Measurements from ENCODE around the gene FBXL17. TPM values are rescaled to one million over a fixed set of nuclear protein-coding genes. Genes with fewer than 3 reads are reported as not detected.

FBXL17 gene
- total RNA-seq, 1 experiment from 2014 or later: 3.5 TPM

DNA sequence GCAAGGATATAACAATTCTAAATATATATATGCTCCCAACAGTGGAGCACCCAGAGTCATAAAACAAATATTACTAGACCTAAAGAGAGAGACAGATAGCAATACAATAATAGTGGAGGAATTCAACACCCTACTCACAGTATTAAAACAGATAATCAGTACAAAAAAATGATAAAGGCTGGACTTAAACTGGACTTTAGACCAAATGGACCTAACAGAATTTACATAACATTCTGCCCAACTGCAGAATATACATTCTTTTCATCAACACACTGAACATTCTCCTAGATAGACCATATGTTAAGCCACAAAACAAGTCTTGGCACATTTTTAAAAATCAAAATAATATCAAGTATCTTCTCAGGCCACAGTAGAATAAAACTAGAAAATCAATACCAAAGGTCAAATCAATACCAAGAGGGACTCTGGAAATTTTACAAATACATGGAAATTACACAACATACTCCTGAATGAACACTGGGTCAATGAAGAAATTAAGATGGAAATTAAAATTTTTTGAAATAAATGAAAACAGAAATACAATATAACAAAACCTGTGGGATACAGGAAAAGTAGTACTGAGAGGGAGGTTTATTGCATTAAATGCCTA is 100.8 kb downstream of the FBXL17 start:
- Mint-ChIP-seq H3K4me3 (no peak overlapping the region), H3K27me3 (ENCODE audit: low read depth) (no peaks in the 10 kb centered on the region), H3K4me1 (peaks cover 8% of the 10 kb centered on the region), H3K9me3 (no peaks in the 10 kb centered on the region), H3K36me3 (no peaks in the 10 kb centered on the region), H3K27ac (no peak overlapping the region)
- TF ChIP-seq PRRX2 (CRISPR knock-in tag; IDR thresholded peaks at IDR 0.05): no peak
- TF ChIP-seq CREM (CRISPR knock-in tag; IDR thresholded peaks at IDR 0.05): no peak
- TF ChIP-seq ZNF396 (CRISPR knock-in tag; IDR thresholded peaks at IDR 0.05; ENCODE audit: borderline replicate concordance): no peak
- TF ChIP-seq, protein P1, sequence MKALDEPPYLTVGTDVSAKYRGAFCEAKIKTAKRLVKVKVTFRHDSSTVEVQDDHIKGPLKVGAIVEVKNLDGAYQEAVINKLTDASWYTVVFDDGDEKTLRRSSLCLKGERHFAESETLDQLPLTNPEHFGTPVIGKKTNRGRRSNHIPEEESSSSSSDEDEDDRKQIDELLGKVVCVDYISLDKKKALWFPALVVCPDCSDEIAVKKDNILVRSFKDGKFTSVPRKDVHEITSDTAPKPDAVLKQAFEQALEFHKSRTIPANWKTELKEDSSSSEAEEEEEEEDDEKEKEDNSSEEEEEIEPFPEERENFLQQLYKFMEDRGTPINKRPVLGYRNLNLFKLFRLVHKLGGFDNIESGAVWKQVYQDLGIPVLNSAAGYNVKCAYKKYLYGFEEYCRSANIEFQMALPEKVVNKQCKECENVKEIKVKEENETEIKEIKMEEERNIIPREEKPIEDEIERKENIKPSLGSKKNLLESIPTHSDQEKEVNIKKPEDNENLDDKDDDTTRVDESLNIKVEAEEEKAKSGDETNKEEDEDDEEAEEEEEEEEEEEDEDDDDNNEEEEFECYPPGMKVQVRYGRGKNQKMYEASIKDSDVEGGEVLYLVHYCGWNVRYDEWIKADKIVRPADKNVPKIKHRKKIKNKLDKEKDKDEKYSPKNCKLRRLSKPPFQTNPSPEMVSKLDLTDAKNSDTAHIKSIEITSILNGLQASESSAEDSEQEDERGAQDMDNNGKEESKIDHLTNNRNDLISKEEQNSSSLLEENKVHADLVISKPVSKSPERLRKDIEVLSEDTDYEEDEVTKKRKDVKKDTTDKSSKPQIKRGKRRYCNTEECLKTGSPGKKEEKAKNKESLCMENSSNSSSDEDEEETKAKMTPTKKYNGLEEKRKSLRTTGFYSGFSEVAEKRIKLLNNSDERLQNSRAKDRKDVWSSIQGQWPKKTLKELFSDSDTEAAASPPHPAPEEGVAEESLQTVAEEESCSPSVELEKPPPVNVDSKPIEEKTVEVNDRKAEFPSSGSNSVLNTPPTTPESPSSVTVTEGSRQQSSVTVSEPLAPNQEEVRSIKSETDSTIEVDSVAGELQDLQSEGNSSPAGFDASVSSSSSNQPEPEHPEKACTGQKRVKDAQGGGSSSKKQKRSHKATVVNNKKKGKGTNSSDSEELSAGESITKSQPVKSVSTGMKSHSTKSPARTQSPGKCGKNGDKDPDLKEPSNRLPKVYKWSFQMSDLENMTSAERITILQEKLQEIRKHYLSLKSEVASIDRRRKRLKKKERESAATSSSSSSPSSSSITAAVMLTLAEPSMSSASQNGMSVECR (CRISPR knock-in tag; IDR thresholded peaks at IDR 0.05; ENCODE audit: borderline replicate concordance): no peak
- TF ChIP-seq, protein P2, sequence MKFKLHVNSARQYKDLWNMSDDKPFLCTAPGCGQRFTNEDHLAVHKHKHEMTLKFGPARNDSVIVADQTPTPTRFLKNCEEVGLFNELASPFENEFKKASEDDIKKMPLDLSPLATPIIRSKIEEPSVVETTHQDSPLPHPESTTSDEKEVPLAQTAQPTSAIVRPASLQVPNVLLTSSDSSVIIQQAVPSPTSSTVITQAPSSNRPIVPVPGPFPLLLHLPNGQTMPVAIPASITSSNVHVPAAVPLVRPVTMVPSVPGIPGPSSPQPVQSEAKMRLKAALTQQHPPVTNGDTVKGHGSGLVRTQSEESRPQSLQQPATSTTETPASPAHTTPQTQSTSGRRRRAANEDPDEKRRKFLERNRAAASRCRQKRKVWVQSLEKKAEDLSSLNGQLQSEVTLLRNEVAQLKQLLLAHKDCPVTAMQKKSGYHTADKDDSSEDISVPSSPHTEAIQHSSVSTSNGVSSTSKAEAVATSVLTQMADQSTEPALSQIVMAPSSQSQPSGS (CRISPR knock-in tag; IDR thresholded peaks at IDR 0.05; ENCODE audit: borderline replicate concordance, low read depth): no peak
- no peak for TF ChIP-seq IRF2 (CRISPR knock-in tag; IDR thresholded peaks at IDR 0.05; ENCODE audit: borderline replicate concordance, low read depth)
- no peak for TF ChIP-seq FOXK1 (CRISPR knock-in tag; IDR thresholded peaks at IDR 0.05)
- no peak for TF ChIP-seq MXD4 (CRISPR knock-in tag; IDR thresholded peaks at IDR 0.05; ENCODE audit: borderline replicate concordance)
- TF ChIP-seq ZNF416 (CRISPR knock-in tag; IDR thresholded peaks at IDR 0.05): no peak
- TF ChIP-seq ZNF232 (CRISPR knock-in tag; IDR thresholded peaks at IDR 0.05): no peak
- TF ChIP-seq, protein P3, sequence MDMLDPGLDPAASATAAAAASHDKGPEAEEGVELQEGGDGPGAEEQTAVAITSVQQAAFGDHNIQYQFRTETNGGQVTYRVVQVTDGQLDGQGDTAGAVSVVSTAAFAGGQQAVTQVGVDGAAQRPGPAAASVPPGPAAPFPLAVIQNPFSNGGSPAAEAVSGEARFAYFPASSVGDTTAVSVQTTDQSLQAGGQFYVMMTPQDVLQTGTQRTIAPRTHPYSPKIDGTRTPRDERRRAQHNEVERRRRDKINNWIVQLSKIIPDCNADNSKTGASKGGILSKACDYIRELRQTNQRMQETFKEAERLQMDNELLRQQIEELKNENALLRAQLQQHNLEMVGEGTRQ (CRISPR knock-in tag; IDR thresholded peaks at IDR 0.05): no peak
- no peak for TF ChIP-seq MYBL2 (CRISPR knock-in tag; IDR thresholded peaks at IDR 0.05)
- no peak for TF ChIP-seq CREB1 (CRISPR knock-in tag; IDR thresholded peaks at IDR 0.05)
- TF ChIP-seq, protein P4, sequence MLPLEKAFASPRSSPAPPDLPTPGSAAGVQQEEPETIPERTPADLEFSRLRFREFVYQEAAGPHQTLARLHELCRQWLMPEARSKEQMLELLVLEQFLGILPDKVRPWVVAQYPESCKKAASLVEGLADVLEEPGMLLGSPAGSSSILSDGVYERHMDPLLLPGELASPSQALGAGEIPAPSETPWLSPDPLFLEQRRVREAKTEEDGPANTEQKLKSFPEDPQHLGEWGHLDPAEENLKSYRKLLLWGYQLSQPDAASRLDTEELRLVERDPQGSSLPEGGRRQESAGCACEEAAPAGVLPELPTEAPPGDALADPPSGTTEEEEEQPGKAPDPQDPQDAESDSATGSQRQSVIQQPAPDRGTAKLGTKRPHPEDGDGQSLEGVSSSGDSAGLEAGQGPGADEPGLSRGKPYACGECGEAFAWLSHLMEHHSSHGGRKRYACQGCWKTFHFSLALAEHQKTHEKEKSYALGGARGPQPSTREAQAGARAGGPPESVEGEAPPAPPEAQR (CRISPR knock-in tag; IDR thresholded peaks at IDR 0.05): no peak
- TF ChIP-seq SP1 (CRISPR knock-in tag; conservative IDR thresholded peaks at IDR 0.05): no peak
- ChIA-PET CTCF (interaction anchor here (1.2 kb wide), 1 partner anchor 20 kb away, joined by 3 read pairs; no protein-coding TSS in a partner anchor), POLR2A (no interaction called here)
- ATAC-seq (no peak), DNase-seq (ENCODE audit: low spot score) (no peak)

DNA sequence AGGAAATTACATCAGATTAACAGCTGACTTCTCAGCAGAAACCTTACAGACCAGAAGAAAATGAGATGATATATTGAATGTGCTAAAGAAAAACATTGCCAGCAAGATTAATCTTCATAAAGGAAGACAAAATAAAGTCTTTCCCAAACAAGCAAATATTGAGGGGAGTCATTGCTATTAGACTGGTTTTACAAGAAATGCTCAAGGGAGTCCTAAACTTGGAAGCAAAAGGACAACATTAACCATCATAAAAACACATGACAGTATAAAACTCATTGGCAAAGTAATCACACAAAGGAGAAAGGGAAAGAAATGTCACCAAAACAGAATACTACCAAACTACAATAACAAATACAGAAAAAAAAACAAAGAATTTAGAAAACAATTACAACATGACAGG is 101.7 kb downstream of the FBXL17 start:
- CTCF ChIA-PET: interaction anchor here (1.2 kb wide), 1 partner anchor 20 kb away, joined by 3 read pairs; no protein-coding TSS in a partner anchor
- DNase-seq (ENCODE audit: low spot score): no peak
- Mint-ChIP-seq H3K36me3 (no peaks in the 10 kb centered on the region), H3K9me3 (no peaks in the 10 kb centered on the region), H3K4me1 (peaks cover 8% of the 10 kb centered on the region), H3K4me3 (no peak overlapping the region), H3K27ac (no peak overlapping the region), H3K27me3 (ENCODE audit: low read depth) (no peaks in the 10 kb centered on the region; the same call in 1 of the 2 replicates)
- POLR2A ChIA-PET: no interaction called here
- no peak for ATAC-seq
- TF ChIP-seq TEAD1 (CRISPR knock-in tag; IDR thresholded peaks at IDR 0.05) (no peak), ZNF416 (CRISPR knock-in tag; IDR thresholded peaks at IDR 0.05) (no peak), EMX1 (CRISPR knock-in tag; IDR thresholded peaks at IDR 0.05) (no peak), ZBTB21 (CRISPR knock-in tag; IDR thresholded peaks at IDR 0.05; ENCODE audit: borderline replicate concordance) (no peak), CREB1 (CRISPR knock-in tag; IDR thresholded peaks at IDR 0.05) (no peak), NFYB (CRISPR knock-in tag; conservative IDR thresholded peaks at IDR 0.05; ENCODE audit: low read depth) (no peak), SP1 (CRISPR knock-in tag; conservative IDR thresholded peaks at IDR 0.05) (no peak), GABPB1 (CRISPR knock-in tag; IDR thresholded peaks at IDR 0.05) (no peak)
- TF ChIP-seq, protein P5, sequence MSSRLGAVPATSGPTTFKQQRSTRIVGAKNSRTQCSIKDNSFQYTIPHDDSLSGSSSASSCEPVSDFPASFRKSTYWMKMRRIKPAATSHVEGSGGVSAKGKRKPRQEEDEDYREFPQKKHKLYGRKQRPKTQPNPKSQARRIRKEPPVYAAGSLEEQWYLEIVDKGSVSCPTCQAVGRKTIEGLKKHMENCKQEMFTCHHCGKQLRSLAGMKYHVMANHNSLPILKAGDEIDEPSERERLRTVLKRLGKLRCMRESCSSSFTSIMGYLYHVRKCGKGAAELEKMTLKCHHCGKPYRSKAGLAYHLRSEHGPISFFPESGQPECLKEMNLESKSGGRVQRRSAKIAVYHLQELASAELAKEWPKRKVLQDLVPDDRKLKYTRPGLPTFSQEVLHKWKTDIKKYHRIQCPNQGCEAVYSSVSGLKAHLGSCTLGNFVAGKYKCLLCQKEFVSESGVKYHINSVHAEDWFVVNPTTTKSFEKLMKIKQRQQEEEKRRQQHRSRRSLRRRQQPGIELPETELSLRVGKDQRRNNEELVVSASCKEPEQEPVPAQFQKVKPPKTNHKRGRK (CRISPR knock-in tag; IDR thresholded peaks at IDR 0.05; ENCODE audit: borderline replicate concordance): no peak

Measured in WTC11 (cell line).